ENCODE results near the gene TMEM200C.

The TMEM200C gene

GRCh38 chr18:5840547-5840946, 54.8 kb downstream of the TMEM200C start:
- TF ChIP-seq, protein P1, sequence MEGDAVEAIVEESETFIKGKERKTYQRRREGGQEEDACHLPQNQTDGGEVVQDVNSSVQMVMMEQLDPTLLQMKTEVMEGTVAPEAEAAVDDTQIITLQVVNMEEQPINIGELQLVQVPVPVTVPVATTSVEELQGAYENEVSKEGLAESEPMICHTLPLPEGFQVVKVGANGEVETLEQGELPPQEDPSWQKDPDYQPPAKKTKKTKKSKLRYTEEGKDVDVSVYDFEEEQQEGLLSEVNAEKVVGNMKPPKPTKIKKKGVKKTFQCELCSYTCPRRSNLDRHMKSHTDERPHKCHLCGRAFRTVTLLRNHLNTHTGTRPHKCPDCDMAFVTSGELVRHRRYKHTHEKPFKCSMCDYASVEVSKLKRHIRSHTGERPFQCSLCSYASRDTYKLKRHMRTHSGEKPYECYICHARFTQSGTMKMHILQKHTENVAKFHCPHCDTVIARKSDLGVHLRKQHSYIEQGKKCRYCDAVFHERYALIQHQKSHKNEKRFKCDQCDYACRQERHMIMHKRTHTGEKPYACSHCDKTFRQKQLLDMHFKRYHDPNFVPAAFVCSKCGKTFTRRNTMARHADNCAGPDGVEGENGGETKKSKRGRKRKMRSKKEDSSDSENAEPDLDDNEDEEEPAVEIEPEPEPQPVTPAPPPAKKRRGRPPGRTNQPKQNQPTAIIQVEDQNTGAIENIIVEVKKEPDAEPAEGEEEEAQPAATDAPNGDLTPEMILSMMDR (IDR thresholded peaks at IDR 0.05; ENCODE audit: control insufficient read depth, extremely low read depth, insufficient read depth) = no peak
- no peak overlapping the region for H3K4me3 ChIP-seq (ENCODE audit: low read depth, low read length)
- DNase-seq (ENCODE audit: low read depth) = no peak

GRCh38 chr18:5840025-5840424, 55.3 kb downstream of the TMEM200C start:
- TF ChIP-seq, protein P1 (IDR thresholded peaks at IDR 0.05; ENCODE audit: control insufficient read depth, extremely low read depth, insufficient read depth) = no peak
- no peak for DNase-seq (ENCODE audit: low read depth)
- H3K4me3 ChIP-seq (ENCODE audit: low read depth, low read length) = no peak overlapping the region

- DNase-seq (ENCODE audit: low read depth) = no peak
- TF ChIP-seq, protein P1 (IDR thresholded peaks at IDR 0.05; ENCODE audit: control insufficient read depth, extremely low read depth, insufficient read depth) = no peak
- H3K4me3 ChIP-seq (ENCODE audit: low read depth, low read length) = no peak overlapping the region
Measured at GRCh38 chr18:5839102-5839501, 56.2 kb downstream of the TMEM200C start.
